Activated naive CD4-positive, alpha-beta T cell treated with anti-CD3 and anti-CD28 coated beads, Interleukin-2, amount 50 U/mL, for 72 hours (primary cell): ENCODE results near the gene ILRUN. TPM values are rescaled to one million over a fixed set of nuclear protein-coding genes. Genes with fewer than 3 reads are reported as not detected.
A peak's percentile ranks its signal among the peaks of the same experiment; 100 is the strongest.
"Not testable (repeated sequence)": the region's sequence is repeated elsewhere in the genome, so short reads cannot be mapped to it uniquely, and the experiment has no call there.

ENCODE experiments used
- ATAC-seq, 2 donors: fragments of 150-1000 bp; cut with Tn5 transposase; 2 replicates each; pipeline ENCODE4 v1.10.0; 2021; ENCODE audit warnings: mild to moderate bottlenecking in 2 of 2, moderate library complexity in 2 of 2
- DNase-seq, 2 donors: peaks; one replicate each; pipeline ENCODE4 v3.0.0; 2021 to 2022; ENCODE audit warnings: low spot score in 2 of 2
- H3K27ac Mint-ChIP-seq, 2 donors: one replicate each; pipeline ENCODE4 v1.8.0; 2022; ENCODE audit warnings: mild to moderate bottlenecking in 2 of 2, mixed read lengths in 2 of 2
- H3K36me3 Mint-ChIP-seq, 2 donors: one replicate each; pipeline ENCODE4 v1.8.0; 2022; ENCODE audit warnings: mixed read lengths in 2 of 2
- H3K9me3 Mint-ChIP-seq, 2 donors: one replicate each; pipeline ENCODE4 v1.8.0; 2022; ENCODE audit warnings: mixed read lengths in 2 of 2
- total RNA-seq, 2 donors: library from RNA; stranded (reverse); gene quantifications; one replicate each; pipeline ENCODE4 v1.2.3, GENCODE V29; 2022

The ILRUN gene
- total RNA-seq, 2 donors from 2014 or later = 53.3 to 64.1 TPM

- H3K27ac Mint-ChIP-seq = peak overlapping the region in 1 of 2 donors; percentile 29
- not testable (repeated sequence) for H3K9me3 Mint-ChIP-seq, ATAC-seq, H3K36me3 Mint-ChIP-seq, DNase-seq
Observed at GRCh38 chr6:34674930-34675329, 21.6 kb downstream of the ILRUN start.

- DNase-seq (no peak), ATAC-seq (no peak)
- Mint-ChIP-seq H3K36me3 (no peaks in the 10 kb centered on the region), H3K9me3 (no peaks in the 10 kb centered on the region), H3K27ac (peak overlapping the region; percentile 79 to 86)
Observed at GRCh38 chr6:34674268-34674639, 22.3 kb downstream of the ILRUN start.

- ATAC-seq = no peak
- Mint-ChIP-seq H3K27ac (peak overlapping the region; percentile 86 to 96), H3K36me3 (no peaks in the 10 kb centered on the region), H3K9me3 (no peaks in the 10 kb centered on the region)
- no peak for DNase-seq
Observed at GRCh38 chr6:34673064-34673463, 23.5 kb downstream of the ILRUN start.

- no peaks in the 10 kb centered on the region for H3K36me3 Mint-ChIP-seq
- H3K27ac Mint-ChIP-seq = peak overlapping the region; percentile 86 to 96
- no peaks in the 10 kb centered on the region for H3K9me3 Mint-ChIP-seq
- no peak for DNase-seq
- ATAC-seq = no peak
Observed at GRCh38 chr6:34672657-34673043, 23.9 kb downstream of the ILRUN start.

GRCh38 chr6:34671801-34672656 lies 24.5 kb downstream of the ILRUN start:
- ATAC-seq (peak; percentile 100), DNase-seq (peak; percentile 64 to 77)
- peak overlapping the region; percentile 86 to 96 for H3K27ac Mint-ChIP-seq
- H3K9me3 Mint-ChIP-seq = no peaks in the 10 kb centered on the region
- no peaks in the 10 kb centered on the region for H3K36me3 Mint-ChIP-seq

- no peak for ATAC-seq
Observed at GRCh38 chr6:34671367-34671766, 25.2 kb downstream of the ILRUN start.

GRCh38 chr6:34668799-34669198 lies 27.8 kb downstream of the ILRUN start:
- H3K27ac Mint-ChIP-seq, H3K9me3 Mint-ChIP-seq, H3K36me3 Mint-ChIP-seq, ATAC-seq, DNase-seq: not testable (repeated sequence)

More at GRCh38 chr6:34671367-34671766, 25.2 kb downstream of the ILRUN start:
- H3K9me3 Mint-ChIP-seq = no peaks in the 10 kb centered on the region
- no peaks in the 10 kb centered on the region for H3K36me3 Mint-ChIP-seq
- peak overlapping the region; percentile 86 to 89 for H3K27ac Mint-ChIP-seq
- no peak for DNase-seq

GRCh38 chr6:34667481-34668238 lies 28.9 kb downstream of the ILRUN start:
- Mint-ChIP-seq H3K27ac (no peak overlapping the region), H3K36me3 (peaks cover 0 to 18% of the 10 kb centered on the region in 2 donors), H3K9me3 (peaks cover 4 to 5% of the 10 kb centered on the region in 2 donors)
- ATAC-seq = no peak
- DNase-seq = no peak

GRCh38 chr6:34665019-34665418 lies 31.5 kb downstream of the ILRUN start:
- ATAC-seq (no peak), DNase-seq (no peak)
- peaks cover 0 to 18% of the 10 kb centered on the region in 2 donors for H3K36me3 Mint-ChIP-seq
- peak overlapping the region; percentile 79 to 80 for H3K27ac Mint-ChIP-seq
- H3K9me3 Mint-ChIP-seq = peaks cover 4 to 5% of the 10 kb centered on the region in 2 donors

GRCh38 chr6:34664256-34664971 lies 32.2 kb downstream of the ILRUN start:
- ATAC-seq (no peak), DNase-seq (no peak)
- H3K36me3 Mint-ChIP-seq = peaks cover 0 to 18% of the 10 kb centered on the region in 2 donors
- H3K9me3 Mint-ChIP-seq = peaks cover 4 to 5% of the 10 kb centered on the region in 2 donors
- H3K27ac Mint-ChIP-seq = peak overlapping the region; percentile 79 to 80

- no peak for DNase-seq
- Mint-ChIP-seq H3K9me3 (peaks cover 4 to 5% of the 10 kb centered on the region in 2 donors), H3K36me3 (peaks cover 0 to 18% of the 10 kb centered on the region in 2 donors), H3K27ac (peak overlapping the region in 1 of 2 donors; percentile 79)
- ATAC-seq = no peak
Observed at GRCh38 chr6:34663831-34664255, 32.7 kb downstream of the ILRUN start.

GRCh38 chr6:34663371-34663770 lies 33.2 kb downstream of the ILRUN start:
- ATAC-seq (no peak), DNase-seq (no peak)
- Mint-ChIP-seq H3K9me3 (peaks cover 4 to 5% of the 10 kb centered on the region in 2 donors), H3K27ac (peak overlapping the region in 1 of 2 donors; percentile 79), H3K36me3 (peaks cover 0 to 18% of the 10 kb centered on the region in 2 donors)

GRCh38 chr6:34661357-34661756 lies 35.2 kb downstream of the ILRUN start:
- peaks cover 0 to 18% of the 10 kb centered on the region in 2 donors for H3K36me3 Mint-ChIP-seq
- ATAC-seq (no peak), DNase-seq (no peak)
- peaks cover 4 to 5% of the 10 kb centered on the region in 2 donors for H3K9me3 Mint-ChIP-seq
- H3K27ac Mint-ChIP-seq = no peak overlapping the region

GRCh38 chr6:34658605-34659265 lies 37.8 kb downstream of the ILRUN start:
- Mint-ChIP-seq H3K27ac (no peak overlapping the region), H3K36me3 (peaks cover 5 to 16% of the 10 kb centered on the region in 2 donors), H3K9me3 (peaks cover 2% of the 10 kb centered on the region in 2 donors)
- ATAC-seq = no peak
- no peak for DNase-seq

GRCh38 chr6:34657979-34658480 lies 38.5 kb downstream of the ILRUN start:
- ATAC-seq, H3K9me3 Mint-ChIP-seq, DNase-seq: not testable (repeated sequence)
- H3K27ac Mint-ChIP-seq = peak overlapping the region; percentile 76 to 96
- peaks cover 5 to 13% of the 10 kb centered on the region in 2 donors for H3K36me3 Mint-ChIP-seq
